ENCODE results near the gene AUTS2. TPM values are rescaled to one million over a fixed set of nuclear protein-coding genes. Genes with fewer than 3 reads are reported as not detected.

Gene AUTS2
- total RNA-seq, 1 experiment from 2014 or later: 50.0 TPM

GRCh38 chr7:70313271-70313670 is 715.0 kb downstream of the AUTS2 start (continued):
- TF ChIP-seq, protein P1, sequence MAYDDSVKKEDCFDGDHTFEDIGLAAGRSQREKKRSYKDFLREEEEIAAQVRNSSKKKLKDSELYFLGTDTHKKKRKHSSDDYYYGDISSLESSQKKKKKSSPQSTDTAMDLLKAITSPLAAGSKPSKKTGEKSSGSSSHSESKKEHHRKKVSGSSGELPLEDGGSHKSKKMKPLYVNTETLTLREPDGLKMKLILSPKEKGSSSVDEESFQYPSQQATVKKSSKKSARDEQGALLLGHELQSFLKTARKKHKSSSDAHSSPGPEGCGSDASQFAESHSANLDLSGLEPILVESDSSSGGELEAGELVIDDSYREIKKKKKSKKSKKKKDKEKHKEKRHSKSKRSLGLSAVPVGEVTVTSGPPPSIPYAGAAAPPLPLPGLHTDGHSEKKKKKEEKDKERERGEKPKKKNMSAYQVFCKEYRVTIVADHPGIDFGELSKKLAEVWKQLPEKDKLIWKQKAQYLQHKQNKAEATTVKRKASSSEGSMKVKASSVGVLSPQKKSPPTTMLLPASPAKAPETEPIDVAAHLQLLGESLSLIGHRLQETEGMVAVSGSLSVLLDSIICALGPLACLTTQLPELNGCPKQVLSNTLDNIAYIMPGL (CRISPR knock-in tag; IDR thresholded peaks at IDR 0.05): no peak
- TF ChIP-seq RORB (CRISPR knock-in tag; IDR thresholded peaks at IDR 0.05): no peak
- TF ChIP-seq ZNF263 (CRISPR knock-in tag; IDR thresholded peaks at IDR 0.05; ENCODE audit: low read depth): no peak

DNA sequence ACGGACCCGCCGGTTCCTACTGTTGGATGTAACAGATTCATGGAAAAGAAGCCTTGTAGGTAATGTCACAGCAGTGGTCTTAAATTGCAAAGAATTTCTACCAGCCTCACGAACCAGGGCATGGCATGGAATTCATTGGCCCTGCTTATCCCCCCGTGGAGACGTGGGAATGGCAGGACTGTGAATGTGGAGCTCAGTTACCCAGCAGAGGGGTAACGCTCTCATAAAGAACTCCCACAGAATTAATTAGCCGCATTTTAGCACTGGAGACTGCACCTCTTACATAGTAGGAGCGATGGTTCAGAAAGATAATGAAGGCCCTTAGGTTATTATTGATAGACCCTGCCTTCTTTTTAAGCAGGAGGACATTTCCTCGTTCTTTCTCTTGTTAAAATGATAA is 715.4 kb downstream of the AUTS2 start:
- ChIA-PET POLR2A (no interaction called here), CTCF (no interaction called here)
- no peaks in the 10 kb centered on the region for H3K9me3 Mint-ChIP-seq
- DNase-seq (ENCODE audit: low spot score) (no peak), ATAC-seq (no peak)
- peaks cover 3% of the 10 kb centered on the region; the same call in 1 of the 2 replicates for H3K27me3 Mint-ChIP-seq (ENCODE audit: low read depth)
- no peak overlapping the region for H3K4me3 Mint-ChIP-seq
- peaks cover 24% of the 10 kb centered on the region for H3K4me1 Mint-ChIP-seq
- TF ChIP-seq, protein P2, sequence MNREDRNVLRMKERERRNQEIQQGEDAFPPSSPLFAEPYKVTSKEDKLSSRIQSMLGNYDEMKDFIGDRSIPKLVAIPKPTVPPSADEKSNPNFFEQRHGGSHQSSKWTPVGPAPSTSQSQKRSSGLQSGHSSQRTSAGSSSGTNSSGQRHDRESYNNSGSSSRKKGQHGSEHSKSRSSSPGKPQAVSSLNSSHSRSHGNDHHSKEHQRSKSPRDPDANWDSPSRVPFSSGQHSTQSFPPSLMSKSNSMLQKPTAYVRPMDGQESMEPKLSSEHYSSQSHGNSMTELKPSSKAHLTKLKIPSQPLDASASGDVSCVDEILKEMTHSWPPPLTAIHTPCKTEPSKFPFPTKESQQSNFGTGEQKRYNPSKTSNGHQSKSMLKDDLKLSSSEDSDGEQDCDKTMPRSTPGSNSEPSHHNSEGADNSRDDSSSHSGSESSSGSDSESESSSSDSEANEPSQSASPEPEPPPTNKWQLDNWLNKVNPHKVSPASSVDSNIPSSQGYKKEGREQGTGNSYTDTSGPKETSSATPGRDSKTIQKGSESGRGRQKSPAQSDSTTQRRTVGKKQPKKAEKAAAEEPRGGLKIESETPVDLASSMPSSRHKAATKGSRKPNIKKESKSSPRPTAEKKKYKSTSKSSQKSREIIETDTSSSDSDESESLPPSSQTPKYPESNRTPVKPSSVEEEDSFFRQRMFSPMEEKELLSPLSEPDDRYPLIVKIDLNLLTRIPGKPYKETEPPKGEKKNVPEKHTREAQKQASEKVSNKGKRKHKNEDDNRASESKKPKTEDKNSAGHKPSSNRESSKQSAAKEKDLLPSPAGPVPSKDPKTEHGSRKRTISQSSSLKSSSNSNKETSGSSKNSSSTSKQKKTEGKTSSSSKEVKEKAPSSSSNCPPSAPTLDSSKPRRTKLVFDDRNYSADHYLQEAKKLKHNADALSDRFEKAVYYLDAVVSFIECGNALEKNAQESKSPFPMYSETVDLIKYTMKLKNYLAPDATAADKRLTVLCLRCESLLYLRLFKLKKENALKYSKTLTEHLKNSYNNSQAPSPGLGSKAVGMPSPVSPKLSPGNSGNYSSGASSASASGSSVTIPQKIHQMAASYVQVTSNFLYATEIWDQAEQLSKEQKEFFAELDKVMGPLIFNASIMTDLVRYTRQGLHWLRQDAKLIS (CRISPR knock-in tag; IDR thresholded peaks at IDR 0.05; ENCODE audit: borderline replicate concordance): no peak
- no peak for TF ChIP-seq CBFB (CRISPR knock-in tag; IDR thresholded peaks at IDR 0.05; ENCODE audit: low read depth)
- TF ChIP-seq, protein P3, sequence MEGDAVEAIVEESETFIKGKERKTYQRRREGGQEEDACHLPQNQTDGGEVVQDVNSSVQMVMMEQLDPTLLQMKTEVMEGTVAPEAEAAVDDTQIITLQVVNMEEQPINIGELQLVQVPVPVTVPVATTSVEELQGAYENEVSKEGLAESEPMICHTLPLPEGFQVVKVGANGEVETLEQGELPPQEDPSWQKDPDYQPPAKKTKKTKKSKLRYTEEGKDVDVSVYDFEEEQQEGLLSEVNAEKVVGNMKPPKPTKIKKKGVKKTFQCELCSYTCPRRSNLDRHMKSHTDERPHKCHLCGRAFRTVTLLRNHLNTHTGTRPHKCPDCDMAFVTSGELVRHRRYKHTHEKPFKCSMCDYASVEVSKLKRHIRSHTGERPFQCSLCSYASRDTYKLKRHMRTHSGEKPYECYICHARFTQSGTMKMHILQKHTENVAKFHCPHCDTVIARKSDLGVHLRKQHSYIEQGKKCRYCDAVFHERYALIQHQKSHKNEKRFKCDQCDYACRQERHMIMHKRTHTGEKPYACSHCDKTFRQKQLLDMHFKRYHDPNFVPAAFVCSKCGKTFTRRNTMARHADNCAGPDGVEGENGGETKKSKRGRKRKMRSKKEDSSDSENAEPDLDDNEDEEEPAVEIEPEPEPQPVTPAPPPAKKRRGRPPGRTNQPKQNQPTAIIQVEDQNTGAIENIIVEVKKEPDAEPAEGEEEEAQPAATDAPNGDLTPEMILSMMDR (IDR thresholded peaks at IDR 0.05): no peak
- TF ChIP-seq JUN (CRISPR knock-in tag; IDR thresholded peaks at IDR 0.05): no peak
- no peak for TF ChIP-seq ZNF423 (CRISPR knock-in tag; IDR thresholded peaks at IDR 0.05)
- TF ChIP-seq, protein P4, sequence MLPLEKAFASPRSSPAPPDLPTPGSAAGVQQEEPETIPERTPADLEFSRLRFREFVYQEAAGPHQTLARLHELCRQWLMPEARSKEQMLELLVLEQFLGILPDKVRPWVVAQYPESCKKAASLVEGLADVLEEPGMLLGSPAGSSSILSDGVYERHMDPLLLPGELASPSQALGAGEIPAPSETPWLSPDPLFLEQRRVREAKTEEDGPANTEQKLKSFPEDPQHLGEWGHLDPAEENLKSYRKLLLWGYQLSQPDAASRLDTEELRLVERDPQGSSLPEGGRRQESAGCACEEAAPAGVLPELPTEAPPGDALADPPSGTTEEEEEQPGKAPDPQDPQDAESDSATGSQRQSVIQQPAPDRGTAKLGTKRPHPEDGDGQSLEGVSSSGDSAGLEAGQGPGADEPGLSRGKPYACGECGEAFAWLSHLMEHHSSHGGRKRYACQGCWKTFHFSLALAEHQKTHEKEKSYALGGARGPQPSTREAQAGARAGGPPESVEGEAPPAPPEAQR (CRISPR knock-in tag; IDR thresholded peaks at IDR 0.05): no peak
- no peak for TF ChIP-seq HMGA2 (CRISPR knock-in tag; IDR thresholded peaks at IDR 0.05)
- TF ChIP-seq PRRX2 (CRISPR knock-in tag; IDR thresholded peaks at IDR 0.05): no peak
- no peak for TF ChIP-seq STAT6 (CRISPR knock-in tag; conservative IDR thresholded peaks at IDR 0.05; ENCODE audit: low read depth)
- no peak for TF ChIP-seq ERG (CRISPR knock-in tag; IDR thresholded peaks at IDR 0.05)
- TF ChIP-seq ELF4 (CRISPR knock-in tag; IDR thresholded peaks at IDR 0.05; ENCODE audit: low read depth): no peak
- H3K27ac Mint-ChIP-seq: peak overlapping the region; percentile 48; the same call in 1 of the 2 replicates
- no peaks in the 10 kb centered on the region for H3K36me3 Mint-ChIP-seq
